ENCODE results near the gene SREK1IP1.

The SREK1IP1 gene

GRCh38 chr5:64768358-64769312 lies at the start of gene SREK1IP1, which contains the start of gene CWC27:
SREK1IP1 (minus strand) TSS chr5:64768691; CDS start chr5:64768517, 174 bp downstream.
CWC27 (plus strand) TSS chr5:64768930; CDS start chr5:64769147, 217 bp downstream.
- DNase-seq (ENCODE audit: low read depth, low spot score): peak; percentile 73

DNA sequence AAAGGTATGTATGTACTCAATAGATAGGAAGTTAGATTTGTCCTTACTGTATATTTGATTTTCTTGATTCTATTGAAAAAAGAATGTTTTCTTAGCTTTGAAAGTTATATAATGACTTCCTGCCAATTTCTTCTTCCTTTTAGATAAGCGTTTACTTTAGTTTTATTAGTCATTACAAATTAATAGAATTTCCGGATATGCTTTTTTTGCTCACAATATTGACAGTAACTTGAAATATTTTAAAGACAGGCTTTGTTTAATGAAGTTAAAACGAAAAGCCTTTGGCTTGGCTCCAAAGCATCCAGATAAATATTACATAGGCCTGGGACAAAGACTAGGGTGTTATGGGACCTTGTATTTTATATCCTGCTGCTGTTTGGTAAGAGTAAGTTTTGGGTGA lies 49.8 kb upstream of the SREK1IP1 start:
- no peak for DNase-seq (ENCODE audit: low read depth, low spot score)

- DNase-seq (ENCODE audit: low read depth, low spot score): no peak
Observed at GRCh38 chr5:64814073-64814472, 45.6 kb upstream of the SREK1IP1 start.

DNA sequence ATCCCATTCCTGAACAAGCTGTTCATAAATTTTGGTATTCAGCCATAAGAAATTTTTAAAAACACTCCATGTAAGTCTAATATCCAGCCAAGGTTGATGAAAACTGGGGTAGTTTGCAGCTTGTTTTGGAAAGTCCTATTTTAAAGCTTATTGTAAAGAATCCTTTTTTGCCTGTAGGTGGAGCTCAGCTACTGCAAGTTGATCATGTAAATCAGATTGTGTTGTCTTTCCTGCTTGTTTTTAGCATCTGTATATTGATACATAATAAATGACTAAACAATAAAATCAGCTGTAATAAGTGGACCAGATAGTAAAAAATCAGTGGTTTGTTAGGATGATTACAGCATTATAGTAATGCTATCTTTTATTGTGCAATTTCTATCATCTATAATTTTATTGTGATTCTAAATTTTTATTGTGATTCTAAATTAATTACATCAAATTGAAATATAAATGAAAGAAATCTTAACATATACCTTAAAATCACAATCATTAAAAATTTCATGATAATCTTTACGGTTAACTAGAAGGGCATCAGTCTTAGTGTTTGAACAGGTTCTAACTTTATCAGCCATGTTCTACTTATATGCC lies 42.7 kb upstream of the SREK1IP1 start:
- peak; percentile 24 for DNase-seq (ENCODE audit: low read depth, low spot score)

- DNase-seq (ENCODE audit: low read depth, low spot score): no peak
Observed at GRCh38 chr5:64807520-64807919, 39.0 kb upstream of the SREK1IP1 start.

DNA sequence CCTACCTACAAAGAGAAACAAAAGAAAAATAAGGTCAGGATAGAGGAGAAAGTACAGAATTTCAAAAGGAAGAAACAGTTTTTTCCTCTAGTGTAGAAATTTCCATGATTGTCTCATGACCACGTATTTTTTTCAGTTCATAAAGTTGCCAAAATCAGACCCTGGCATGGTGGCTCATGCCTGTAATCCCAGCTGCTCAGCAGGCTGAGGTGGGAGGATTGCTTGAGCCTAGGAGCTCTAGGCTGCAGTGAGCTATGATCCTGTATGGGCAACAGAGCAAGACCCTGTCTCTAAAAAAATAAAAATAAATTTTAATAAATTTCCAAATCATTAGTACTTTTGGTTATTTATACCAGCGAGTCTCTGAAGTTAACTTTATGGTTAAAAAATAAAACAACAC lies 38.0 kb upstream of the SREK1IP1 start:
- no peak for DNase-seq (ENCODE audit: low read depth, low spot score)

DNA sequence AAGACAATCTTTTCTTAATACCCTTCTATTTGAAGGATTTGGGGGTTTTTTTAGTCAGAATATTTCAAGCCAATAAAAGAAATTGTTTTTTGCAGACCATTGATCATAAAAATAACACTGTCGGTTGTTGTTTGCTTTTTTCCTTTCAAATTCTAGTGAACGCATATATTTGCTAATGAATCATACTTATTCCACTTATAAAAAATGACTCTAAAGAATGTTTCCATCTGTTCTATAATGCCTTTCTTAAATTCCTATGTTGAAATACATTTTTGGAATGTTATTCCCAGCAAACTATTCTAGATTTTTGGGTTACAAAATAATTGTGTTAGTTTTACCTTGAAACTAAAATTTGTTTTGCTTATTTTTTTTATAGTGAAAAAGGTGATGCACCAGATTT lies 32.4 kb upstream of the SREK1IP1 start:
- DNase-seq (ENCODE audit: low read depth, low spot score): no peak

DNA sequence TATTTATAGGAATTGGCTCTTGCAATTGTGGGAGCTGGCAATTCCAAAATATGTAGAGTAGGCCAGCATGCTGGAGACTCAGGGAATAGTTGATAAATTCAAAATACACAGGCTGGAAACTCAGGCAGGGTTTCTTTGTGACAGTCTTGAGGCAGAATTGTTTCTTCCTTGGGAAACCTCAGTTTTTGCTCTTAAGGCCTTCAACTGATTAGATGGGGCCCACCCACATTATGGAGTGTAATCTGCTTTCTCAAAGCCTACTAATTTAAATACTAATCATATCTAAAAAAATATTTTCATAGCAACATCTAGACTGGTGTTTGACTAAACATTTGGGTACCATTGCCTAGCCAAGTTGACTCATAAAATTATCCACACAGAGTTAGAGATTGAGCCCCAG lies 27.8 kb upstream of the SREK1IP1 start:
- no peak for DNase-seq (ENCODE audit: low read depth, low spot score)

- DNase-seq (ENCODE audit: low read depth, low spot score): no peak
Observed at GRCh38 chr5:64794053-64794770, 25.7 kb upstream of the SREK1IP1 start.

GRCh38 chr5:64792469-64792868 lies 24.0 kb upstream of the SREK1IP1 start:
- no peak for DNase-seq (ENCODE audit: low read depth, low spot score)

GRCh38 chr5:64790210-64790609 lies 21.7 kb upstream of the SREK1IP1 start:
- DNase-seq (ENCODE audit: low read depth, low spot score): no peak

GRCh38 chr5:64789457-64789856 lies 21.0 kb upstream of the SREK1IP1 start:
- DNase-seq (ENCODE audit: low read depth, low spot score): no peak

GRCh38 chr5:64788156-64788555 lies 19.7 kb upstream of the SREK1IP1 start:
- DNase-seq (ENCODE audit: low read depth, low spot score): no peak

DNA sequence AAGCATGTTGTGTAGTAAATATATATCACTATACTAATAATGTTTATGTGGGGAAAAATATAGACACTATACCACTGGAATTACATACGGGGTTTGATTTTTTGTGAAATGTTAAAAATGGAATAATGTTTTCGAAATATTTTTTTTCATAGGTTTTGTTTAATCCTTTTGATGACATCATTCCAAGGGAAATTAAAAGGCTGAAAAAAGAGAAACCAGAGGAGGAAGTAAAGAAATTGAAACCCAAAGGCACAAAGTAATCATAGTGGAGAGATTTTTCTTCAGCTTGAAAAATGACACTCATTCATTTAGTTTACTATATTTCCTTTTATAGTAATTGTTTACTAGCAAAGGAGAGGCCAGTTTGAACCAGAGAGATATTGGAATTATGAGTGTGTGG lies 17.9 kb upstream of the SREK1IP1 start:
- no peak for DNase-seq (ENCODE audit: low read depth, low spot score)

- DNase-seq (ENCODE audit: low read depth, low spot score): peak; percentile 74
Observed at GRCh38 chr5:64784451-64785025, 16.0 kb upstream of the SREK1IP1 start.

DNA sequence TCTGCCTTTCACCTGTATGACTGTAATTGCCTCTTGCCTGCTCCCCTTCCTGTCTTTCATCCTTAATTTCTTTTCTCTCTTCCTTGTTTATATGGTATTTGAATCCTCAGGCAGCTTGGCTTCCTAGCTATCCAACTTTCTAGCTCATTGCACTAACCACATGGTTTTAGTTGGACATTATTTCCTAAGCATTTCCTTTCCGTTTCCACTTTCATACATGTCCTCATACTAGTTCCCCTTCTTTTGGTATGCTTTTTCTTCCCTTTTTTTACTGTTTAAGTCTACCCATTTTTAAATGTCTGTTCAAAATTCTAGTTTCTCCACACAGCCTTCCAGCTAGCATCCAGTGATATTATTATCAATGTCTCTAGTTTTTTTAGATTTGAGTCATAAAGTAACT lies 6.8 kb upstream of the SREK1IP1 start:
- no peak for DNase-seq (ENCODE audit: low read depth, low spot score)

DNA sequence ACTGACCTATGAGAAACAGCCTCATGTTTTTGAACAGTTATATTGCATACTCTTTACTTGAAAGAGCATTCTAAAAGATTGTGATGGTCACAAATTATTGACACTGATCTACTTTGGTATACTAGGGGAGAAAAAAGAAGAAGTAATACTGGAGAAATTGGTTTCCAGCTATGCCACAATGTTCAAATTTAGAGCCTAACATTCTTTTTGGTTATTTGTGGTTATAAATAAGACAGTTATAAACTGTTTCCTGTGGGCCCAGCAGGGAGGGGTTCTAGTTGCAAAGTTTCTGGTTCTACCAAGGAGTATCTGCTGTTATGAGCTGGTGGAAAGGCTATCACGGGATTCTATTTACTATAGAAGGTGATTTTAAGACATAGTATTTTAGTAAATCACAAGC lies 5.0 kb upstream of the SREK1IP1 start:
- no peak for DNase-seq (ENCODE audit: low read depth, low spot score)

DNA sequence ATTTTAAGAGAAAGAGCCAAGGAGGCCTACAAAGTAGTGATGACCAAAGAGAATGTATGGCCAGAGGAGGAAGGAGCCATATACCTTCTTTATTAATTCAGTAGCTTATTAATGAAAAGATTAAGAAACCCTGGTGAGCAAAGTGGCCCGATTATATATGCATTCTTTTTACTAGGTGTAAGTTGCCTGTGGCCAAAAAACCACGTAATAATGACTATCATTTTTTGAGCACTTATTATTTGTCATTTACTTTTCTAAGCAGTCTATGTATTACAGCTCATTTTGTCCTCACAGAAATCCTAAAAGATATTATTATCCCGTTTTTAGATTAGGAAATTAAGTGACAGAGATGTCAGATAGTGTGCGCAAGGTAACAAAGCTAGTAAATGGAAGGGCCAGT lies 3.2 kb upstream of the SREK1IP1 start:
- DNase-seq (ENCODE audit: low read depth, low spot score): no peak

GRCh38 chr5:64769855-64770254 lies 1.4 kb upstream of the SREK1IP1 start:
- DNase-seq (ENCODE audit: low read depth, low spot score): no peak

GRCh38 chr5:64767959-64768357 lies 533 bp downstream of the SREK1IP1 start:
- no peak for DNase-seq (ENCODE audit: low read depth, low spot score)

DNA sequence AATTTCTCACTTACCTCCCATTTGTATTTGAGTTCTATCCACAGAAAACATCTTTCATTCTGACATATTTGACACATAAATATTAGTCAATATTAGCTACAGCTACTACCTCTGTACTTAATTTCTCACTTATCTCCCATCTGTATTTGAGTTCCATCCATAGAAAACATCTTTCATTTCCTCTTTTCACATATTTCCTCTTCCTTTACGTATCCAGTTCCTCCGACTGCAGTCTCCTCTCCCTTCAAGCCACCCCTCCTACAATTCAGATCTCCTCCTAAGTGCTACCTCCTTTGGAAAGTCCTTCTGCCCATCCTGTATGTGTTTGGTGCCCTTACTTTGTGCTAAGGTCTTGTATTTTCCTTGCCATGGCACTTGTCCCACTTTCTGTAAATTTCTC lies 1.6 kb downstream of the SREK1IP1 start:
- no peak for DNase-seq (ENCODE audit: low read depth, low spot score)

All from smooth muscle cell of the brain vasculature (primary cell).